GM12891 (cell line): Measurements from ENCODE around the gene OLA1.

Source experiments
- DNase-seq: peaks from one replicate; pipeline ENCODE4 v3.0.0; 2011; ENCODE audit warnings: low spot score; ENCODE audit not compliant: insufficient read length
- FAIRE-seq: peaks from 2 replicates; lab custom pipeline; 2011; peaks lifted over from hg19 to GRCh38; lab: Jason Lieb, UNC
- PAX5 ChIP-seq: IDR thresholded peaks from 2 replicates; pipeline ENCODE4 v1.6.1; 2011; ENCODE audit warnings: low read length, moderate library complexity, mild to moderate bottlenecking; ENCODE audit not compliant: insufficient read depth, severe bottlenecking
- POLR2A ChIP-seq: IDR thresholded peaks from 2 replicates; pipeline ENCODE4 v1.6.1; 2011; ENCODE audit warnings: low read depth, low read length, control low read depth
- POLR2AphosphoS5 ChIP-seq: IDR thresholded peaks from 2 replicates; pipeline ENCODE4 v1.6.1; 2011; ENCODE audit warnings: low read depth, low read length, control low read depth
- POU2F2 ChIP-seq: IDR thresholded peaks from 2 replicates; pipeline ENCODE4 v1.6.1; 2011; ENCODE audit warnings: low read depth, mild to moderate bottlenecking, control low read depth, low read length, moderate library complexity
- SPI1 ChIP-seq: IDR thresholded peaks from 2 replicates; pipeline ENCODE4 v1.6.1; 2011; ENCODE audit warnings: low read depth, low read length, control low read depth
- TAF1 ChIP-seq: IDR thresholded peaks from 2 replicates; pipeline ENCODE4 v1.6.1; 2011; ENCODE audit warnings: low read depth, low read length, control low read depth

The OLA1 gene

DNA sequence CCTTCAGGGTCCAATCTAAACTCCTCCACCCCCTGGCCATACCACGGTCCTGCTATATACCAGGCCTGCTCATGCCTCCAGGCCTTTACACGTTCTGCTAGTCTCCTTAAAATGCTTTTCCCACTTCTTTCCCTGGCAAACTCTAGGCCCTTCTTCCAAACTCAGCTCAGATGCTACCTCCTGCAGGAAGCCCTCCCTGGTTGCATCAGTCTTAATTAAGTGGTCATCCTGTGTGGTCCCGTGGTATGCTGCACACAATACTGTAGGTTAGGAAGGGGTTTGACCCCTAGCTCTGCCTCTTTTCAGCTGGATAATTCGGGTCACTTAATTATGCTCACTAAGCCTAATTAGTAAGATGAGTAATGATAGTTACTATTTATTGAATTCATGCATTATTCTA is 197.3 kb downstream of the OLA1 start:
- TF ChIP-seq PAX5 (no peak), POLR2A (no peak), POLR2AphosphoS5 (no peak), TAF1 (no peak)
- FAIRE-seq (no peak), DNase-seq (no peak)

DNA sequence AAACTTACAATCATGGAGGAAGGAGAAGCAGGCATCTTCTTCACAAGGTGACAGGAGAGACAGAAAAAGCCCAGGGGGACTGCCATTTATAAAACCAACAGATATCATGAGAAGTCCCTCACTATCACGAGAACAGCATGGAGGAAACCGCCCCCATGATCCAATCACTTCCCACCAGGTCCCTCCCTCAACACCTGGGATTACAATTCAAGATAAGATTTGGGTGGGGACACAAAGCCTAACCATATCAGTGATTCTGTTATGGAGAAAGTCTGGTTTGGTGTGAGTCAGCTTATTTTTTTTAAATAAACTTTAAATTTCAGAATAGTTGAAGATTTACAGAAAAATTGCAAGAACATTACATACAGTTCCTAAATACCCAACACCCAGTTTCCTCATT is 198.4 kb downstream of the OLA1 start:
- TF ChIP-seq POLR2A (no peak), TAF1 (no peak), PAX5 (no peak), SPI1 (no peak), POU2F2 (no peak), POLR2AphosphoS5 (no peak)
- no peak for DNase-seq
- no peak for FAIRE-seq

DNA sequence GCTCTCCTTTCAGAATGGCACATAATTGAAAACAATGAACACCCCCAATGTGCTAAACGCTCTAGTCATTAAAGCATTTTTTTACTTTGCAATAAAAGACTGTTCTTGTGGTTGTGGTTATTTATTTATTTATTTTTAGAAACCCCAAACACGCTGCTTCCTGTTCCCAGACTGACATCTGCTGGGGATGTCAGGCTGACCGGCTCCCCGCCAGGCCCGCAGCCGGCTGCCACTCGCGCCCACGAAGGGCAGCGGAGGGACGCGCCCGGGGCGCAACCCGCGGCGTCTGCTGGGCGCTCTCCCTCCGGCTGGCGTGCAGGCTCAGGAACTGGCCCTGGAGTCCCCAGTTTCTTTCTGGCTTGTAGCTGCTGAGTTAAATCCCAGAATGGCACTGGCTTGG is 200.1 kb downstream of the OLA1 start:
- FAIRE-seq (no peak), DNase-seq (peak; percentile 48)
- TF ChIP-seq POLR2AphosphoS5 = no peak
- TF ChIP-seq POLR2A = no peak
- no peak for TF ChIP-seq TAF1
- TF ChIP-seq POU2F2 = no peak

DNA sequence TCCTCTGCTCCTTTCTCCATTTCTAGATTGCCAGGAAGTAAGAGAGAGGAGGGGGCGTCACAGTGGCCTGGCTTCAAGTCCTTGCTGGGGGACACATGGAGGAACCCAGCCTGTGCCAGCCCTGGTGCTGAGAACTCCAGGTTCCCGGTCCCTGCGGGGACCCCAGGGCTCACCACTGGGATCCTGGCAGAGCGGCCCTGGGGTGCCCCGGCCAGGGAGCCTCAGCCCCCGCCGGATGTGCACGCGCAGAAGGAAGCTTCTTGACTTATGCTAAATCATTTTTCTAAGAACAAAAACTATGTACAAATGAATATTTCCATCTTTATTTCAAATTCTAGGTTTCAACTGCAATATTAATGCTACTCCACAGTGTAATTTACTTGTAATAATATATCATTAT is 200.6 kb downstream of the OLA1 start:
- TF ChIP-seq TAF1 (no peak), SPI1 (no peak), POLR2AphosphoS5 (no peak), POLR2A (no peak), PAX5 (no peak), POU2F2 (no peak)
- DNase-seq (no peak), FAIRE-seq (no peak)

DNA sequence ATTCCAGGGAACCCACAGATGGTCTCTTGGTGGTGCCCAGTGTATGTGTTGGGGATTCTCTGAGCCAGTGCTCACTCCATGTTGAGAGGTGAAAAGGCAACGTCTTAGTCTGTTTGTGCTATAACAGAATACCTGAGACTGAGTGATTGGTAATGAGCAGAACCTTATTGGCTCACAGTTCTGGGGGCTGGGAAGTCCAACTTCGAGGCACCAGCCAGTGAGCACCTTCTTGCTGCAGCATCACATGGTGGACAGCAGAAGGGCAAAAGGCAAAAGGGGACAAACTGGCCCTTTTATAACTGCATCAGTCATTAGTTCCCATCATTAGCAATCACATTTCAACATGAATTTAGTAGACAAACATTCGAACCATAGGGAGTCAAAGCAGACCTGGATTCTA is 202.2 kb downstream of the OLA1 start:
- TF ChIP-seq PAX5 (no peak), SPI1 (no peak), POU2F2 (no peak), TAF1 (no peak), POLR2A (no peak), POLR2AphosphoS5 (no peak)
- no peak for DNase-seq
- no peak for FAIRE-seq

DNA sequence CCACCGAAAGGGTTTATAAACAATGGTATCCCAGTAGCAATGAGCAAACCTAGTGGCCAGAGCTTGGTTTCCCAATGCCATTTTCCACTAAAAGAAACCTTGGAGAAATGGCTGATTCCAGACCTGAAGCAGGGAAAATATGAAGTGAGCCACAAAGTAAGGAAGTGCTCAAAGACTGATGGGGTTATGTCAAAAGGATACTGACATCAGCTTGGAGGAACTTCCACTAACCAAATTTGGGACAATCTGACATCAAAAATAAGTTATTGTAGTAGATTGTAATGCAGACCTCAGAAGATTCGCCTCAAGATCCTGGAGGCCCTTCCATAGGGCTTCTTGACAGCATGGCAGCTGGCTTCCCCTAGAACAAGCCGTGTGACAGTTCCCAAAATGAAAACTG is 203.8 kb downstream of the OLA1 start:
- FAIRE-seq = no peak

DNA sequence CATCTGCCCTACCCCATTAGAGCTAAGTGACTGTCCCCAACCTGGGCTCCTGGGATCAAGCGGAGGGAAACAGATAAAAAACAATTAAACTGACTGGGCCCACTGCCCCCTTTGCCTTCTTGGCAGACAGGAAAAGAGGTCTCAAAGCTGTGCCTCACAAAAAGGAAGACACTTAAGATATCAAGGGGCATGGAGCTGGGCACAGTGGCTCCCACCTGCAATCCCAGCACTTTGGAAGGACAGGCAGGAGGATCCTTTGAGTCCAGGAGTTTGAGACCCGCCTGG is 208.0 kb downstream of the OLA1 start:
- FAIRE-seq (no peak), DNase-seq (no peak)

More for the DNA sequence above, 203.8 kb downstream of the OLA1 start:
- no peak for DNase-seq
- TF ChIP-seq POLR2A = no peak
- no peak for TF ChIP-seq POLR2AphosphoS5
- TF ChIP-seq SPI1 = no peak
- TF ChIP-seq TAF1 = no peak
- no peak for TF ChIP-seq POU2F2
- no peak for TF ChIP-seq PAX5

DNA sequence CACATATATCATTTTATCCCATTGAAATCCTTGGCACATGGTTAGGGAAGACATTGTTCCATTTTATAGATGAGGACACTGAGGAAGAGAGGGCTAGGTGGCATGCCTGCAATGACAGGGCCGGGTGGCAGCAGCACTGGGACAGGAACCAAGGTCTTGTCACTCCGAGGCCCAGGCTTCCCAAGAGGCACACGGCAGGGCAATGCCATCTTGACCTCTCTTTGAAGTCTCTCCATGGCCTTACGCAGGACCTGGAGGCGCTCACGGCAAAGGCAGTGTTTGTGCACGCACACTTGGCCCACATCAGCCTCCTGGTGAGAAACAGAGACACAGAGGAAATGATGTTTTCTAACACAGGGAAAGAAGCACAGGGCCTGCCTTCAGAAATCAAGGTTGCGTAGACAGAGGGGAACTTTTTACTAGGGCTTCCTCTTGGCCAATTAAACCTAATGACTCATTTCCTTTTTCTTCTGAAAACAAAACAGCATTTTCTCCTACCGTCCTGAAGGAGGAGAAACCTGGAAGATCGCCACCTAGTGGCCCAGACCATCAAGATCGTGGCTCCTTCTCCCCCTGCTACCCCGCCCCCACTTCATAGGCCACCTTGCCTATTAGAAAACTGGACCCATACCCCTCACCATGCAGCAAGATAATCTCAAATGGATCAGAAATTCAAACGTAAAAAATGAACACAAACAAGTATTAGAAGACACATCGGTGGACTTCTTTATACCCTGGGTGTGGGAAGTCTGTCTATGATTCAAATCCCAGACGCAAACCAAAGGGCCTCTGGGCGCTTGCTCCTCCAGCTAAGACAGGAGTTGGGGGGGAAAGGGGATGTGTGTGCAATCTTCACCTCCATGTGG is 208.5 kb downstream of the OLA1 start:
- DNase-seq (peak; percentile 48), FAIRE-seq (peak; percentile 89)
- TF ChIP-seq SPI1 (peak; percentile 80), POU2F2 (no peak)

More for the DNA sequence above, 208.0 kb downstream of the OLA1 start:
- TF ChIP-seq POLR2AphosphoS5 (no peak), POU2F2 (no peak), PAX5 (no peak), POLR2A (no peak)

DNA sequence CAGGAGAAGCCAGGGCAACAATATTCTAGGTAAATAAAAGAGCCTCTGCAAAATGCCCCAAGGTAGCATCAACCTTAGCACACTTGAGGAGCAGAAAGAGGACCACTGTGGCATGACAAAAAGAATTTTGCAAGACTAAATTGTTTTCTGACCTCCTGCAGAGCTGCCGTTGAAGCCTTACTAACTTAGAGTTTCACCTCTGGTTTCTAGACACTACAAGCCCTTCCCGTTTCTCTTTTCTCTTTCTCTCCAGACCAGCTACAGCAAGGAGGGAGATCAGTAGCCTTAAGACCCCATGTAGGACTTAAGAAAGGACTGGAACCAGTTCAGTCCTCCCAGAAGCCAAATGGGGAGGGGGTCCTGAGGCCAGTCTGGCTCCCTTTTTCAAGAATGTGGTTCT is 209.9 kb downstream of the OLA1 start:
- DNase-seq (no peak), FAIRE-seq (no peak)
- peak; percentile 63 for TF ChIP-seq SPI1
- TF ChIP-seq POLR2AphosphoS5 = no peak

DNA sequence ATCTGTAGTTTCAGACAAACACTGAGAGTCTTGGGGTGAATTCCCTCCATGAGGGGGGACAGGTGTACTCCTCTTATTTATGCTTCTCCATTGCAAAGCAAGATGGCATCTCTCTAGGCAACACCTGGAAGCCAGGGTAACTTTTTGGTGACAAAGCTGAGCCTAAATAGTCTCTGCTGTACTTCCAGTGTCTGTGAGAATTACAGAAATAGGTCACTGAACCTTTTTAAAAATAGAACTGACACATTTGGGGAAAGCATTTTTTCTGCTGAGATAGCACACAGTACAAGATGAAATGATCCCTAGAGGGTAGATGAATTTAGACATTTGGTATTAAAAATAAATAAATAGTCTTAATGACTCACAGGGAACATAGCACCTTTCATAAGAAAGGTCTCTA is 211.5 kb downstream of the OLA1 start:
- DNase-seq = no peak
- no peak for FAIRE-seq
- TF ChIP-seq POLR2AphosphoS5 (no peak), POLR2A (no peak)
